HepG2 (cell line): ENCODE data around the gene BSN. TPM values are rescaled to one million over a fixed set of nuclear protein-coding genes. Genes with fewer than 3 reads are reported as not detected.
A peak's percentile ranks its signal among the peaks of the same experiment; 100 is the strongest.

Experiments used
- CBX1 ChIP-seq: IDR thresholded peaks from one replicate; pipeline ENCODE4 v1.6.1; 2016; ENCODE audit warnings: antibody characterized with exemption, low read depth
- CENPX ChIP-seq: sonication (generic); formaldehyde crosslinking; IDR thresholded peaks from 2 replicates; pipeline ENCODE4 v1.9.0; 2021; ENCODE audit warnings: mild to moderate bottlenecking, missing genetic modification reagents, moderate library complexity
- EHMT2 ChIP-seq: fragments of 200-600 bp; sonication (generic); IDR thresholded peaks from 2 replicates; pipeline ENCODE4 v1.7.0; 2017; ENCODE audit warnings: antibody characterized with exemption, low read depth, low read length, borderline replicate concordance
- FIP1L1 ChIP-seq: fragments of 200-400 bp; formaldehyde crosslinking; IDR thresholded peaks from 2 replicates; pipeline ENCODE4 v1.6.1; 2018; ENCODE audit warnings: low read depth, mild to moderate bottlenecking, low read length, moderate library complexity, borderline replicate concordance; ENCODE audit not compliant: insufficient read depth
- HCFC1 ChIP-seq: fragments of 150-350 bp; IDR thresholded peaks from 2 replicates; pipeline ENCODE4 v1.6.1; 2014; ENCODE audit warnings: low read depth, low read length
- HIVEP1 ChIP-seq: sonication (generic); formaldehyde crosslinking; IDR thresholded peaks from 2 replicates; pipeline ENCODE4 v1.4.0; 2020; ENCODE audit warnings: mild to moderate bottlenecking, missing genetic modification reagents
- MAF1 ChIP-seq: sonication (generic); formaldehyde crosslinking; IDR thresholded peaks from 2 replicates; pipeline ENCODE4 v1.5.0; 2020; ENCODE audit warnings: missing genetic modification reagents, borderline replicate concordance
- NFYB ChIP-seq: sonication (generic); formaldehyde crosslinking; IDR thresholded peaks from 2 replicates; pipeline ENCODE4 v1.4.0; 2020; ENCODE audit warnings: missing genetic modification reagents
- SIN3B ChIP-seq: fragments of 150-350 bp; IDR thresholded peaks from 2 replicates; pipeline ENCODE4 v1.6.1; 2014; ENCODE audit warnings: low read length
- SOX13 ChIP-seq, 3 experiments: fragments of 450-650 bp in 1 of 3; sonication (generic) in 1 of 3; formaldehyde crosslinking in 1 of 3; IDR thresholded peaks in 2 of 3; conservative IDR thresholded peaks in 1 of 3; 2 replicates each; pipeline versions ENCODE4 v1.5.0 to v1.6.1; 2016 to 2020; ENCODE audit warnings: antibody characterized with exemption in 1 of 3, mild to moderate bottlenecking in 1 of 3, missing compliant biosample characterization in 1 of 3, missing genetic modification reagents in 1 of 3, moderate library complexity in 1 of 3
- WIZ ChIP-seq: sonication (generic); formaldehyde crosslinking; IDR thresholded peaks from 2 replicates; pipeline ENCODE4 v1.5.1; 2020; ENCODE audit warnings: mild to moderate bottlenecking, missing genetic modification reagents
- YEATS2 ChIP-seq: sonication (generic); formaldehyde crosslinking; IDR thresholded peaks from 2 replicates; pipeline ENCODE4 v1.4.0; 2020; ENCODE audit warnings: missing genetic modification reagents, borderline replicate concordance
- ZMYM2 ChIP-seq: sonication (generic); formaldehyde crosslinking; IDR thresholded peaks from 2 replicates; pipeline ENCODE4 v1.8.0; 2022; ENCODE audit warnings: mild to moderate bottlenecking, missing genetic modification reagents
- ZNF326 ChIP-seq: sonication (generic); formaldehyde crosslinking; IDR thresholded peaks from 2 replicates; pipeline ENCODE4 v1.4.0; 2020; ENCODE audit warnings: missing genetic modification reagents, borderline replicate concordance
- ZNF337 ChIP-seq: sonication (generic); formaldehyde crosslinking; IDR thresholded peaks from 2 replicates; pipeline ENCODE4 v1.5.1; 2020; ENCODE audit warnings: missing genetic modification reagents, low read depth, mild to moderate bottlenecking, borderline replicate concordance
- ZNF547 ChIP-seq: sonication (generic); formaldehyde crosslinking; IDR thresholded peaks from 2 replicates; pipeline ENCODE4 v1.5.1; 2020; ENCODE audit warnings: mild to moderate bottlenecking, missing genetic modification reagents
- ZSCAN9 ChIP-seq: IDR thresholded peaks from 2 replicates; pipeline ENCODE4 v1.6.1; 2016; ENCODE audit warnings: borderline replicate concordance
- polyA plus RNA-seq, 8 experiments: library from polyadenylated mRNA; depleted of rRNA in 3 of 8; stranded (reverse) in 7 of 8; unstranded in 1 of 8; fragments of >200 nt; fragmentation: Illumina TruSeq in 4 of 8; extraction: Trizol in 4 of 8; gene quantifications; 2 replicates each; pipeline versions ENCODE4 v1.2.1 to v1.2.3, GENCODE V29; 2011 to 2016; ENCODE audit warnings: low read depth in 4 of 8, missing spikeins in 1 of 8, mixed read lengths in 1 of 8; ENCODE audit not compliant: insufficient read depth in 1 of 8
- total RNA-seq, 5 experiments: library from RNA; depleted of rRNA; stranded (reverse); fragments of >200 nt; fragmentation: Illumina TruSeq; extraction: Trizol; gene quantifications; 2 replicates each; pipeline ENCODE4 v1.2.3, GENCODE V29; 2016; ENCODE audit warnings: low read depth in 1 of 5
- TF ChIP-seq, protein P1 (sequence below): sonication (generic); formaldehyde crosslinking; IDR thresholded peaks from 2 replicates; pipeline ENCODE4 v1.4.0; 2020; ENCODE audit warnings: missing genetic modification reagents, borderline replicate concordance
- TF ChIP-seq, protein P2 (sequence below): sonication (generic); formaldehyde crosslinking; IDR thresholded peaks from 2 replicates; pipeline ENCODE4 v1.4.0; 2020; ENCODE audit warnings: missing genetic modification reagents
- TF ChIP-seq, protein P3 (sequence below): sonication (generic); formaldehyde crosslinking; IDR thresholded peaks from 2 replicates; pipeline ENCODE4 v1.8.1; 2023; ENCODE audit warnings: missing genetic modification reagents, inconsistent platforms, borderline replicate concordance
- TF ChIP-seq, protein P4 (sequence below): sonication (generic); formaldehyde crosslinking; IDR thresholded peaks from 2 replicates; pipeline ENCODE4 v1.4.0; 2020; ENCODE audit warnings: low read depth, mild to moderate bottlenecking, missing genetic modification reagents

The BSN gene
- total and polyA plus RNA-seq, 2 of the 13 experiments (the other 11 are each of a cell fraction or from before 2014, with no cell fraction given) = 0.42 to 0.86 TPM

DNA sequence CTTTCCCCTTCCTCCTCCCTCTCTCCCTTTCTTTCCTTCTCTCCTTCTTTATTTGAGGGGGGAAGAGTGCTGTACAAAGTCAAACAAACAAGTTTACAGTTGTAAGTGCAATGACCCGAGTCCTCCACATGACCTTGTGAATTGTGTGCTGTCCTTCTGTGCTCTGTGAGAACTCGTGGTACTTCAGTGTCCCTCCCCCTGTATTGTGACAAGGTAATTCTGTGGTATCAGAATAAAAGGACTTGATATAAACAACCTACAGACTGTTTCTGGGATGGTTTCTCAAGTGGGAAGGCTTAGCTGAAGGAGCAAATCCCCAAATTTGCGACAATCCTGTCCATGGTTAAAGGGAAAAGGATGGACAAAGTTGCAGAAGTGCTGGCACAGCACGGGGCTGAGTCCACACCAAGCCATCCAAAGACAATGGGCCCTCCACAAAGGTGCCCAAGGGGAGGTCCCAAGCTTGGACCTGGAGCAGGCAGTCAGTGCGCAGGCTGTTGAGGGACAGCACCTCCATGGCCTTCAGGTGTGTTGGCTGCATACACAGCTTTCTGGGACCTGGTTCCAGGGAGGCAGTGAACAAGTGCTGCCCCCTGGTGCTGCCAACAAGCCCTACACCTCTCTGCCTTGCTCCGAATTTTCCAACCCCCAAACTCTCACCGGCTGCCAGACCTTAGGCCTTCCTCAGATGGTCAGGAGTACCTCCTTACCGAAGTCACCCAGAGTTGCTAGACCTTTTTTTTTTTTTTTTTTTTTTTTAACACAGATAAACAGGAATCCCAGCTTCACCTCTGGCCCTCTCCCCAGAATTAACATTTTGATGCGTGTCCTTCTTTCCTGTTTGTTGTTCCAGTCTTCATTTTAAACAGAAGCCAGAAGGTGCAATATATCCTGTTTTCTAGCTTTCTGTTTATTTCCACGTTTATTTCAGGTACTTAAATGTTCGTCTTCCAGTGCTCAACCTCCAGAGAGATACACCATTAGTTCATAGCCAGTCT, 117.3 kb downstream of the BSN start (continued):
- TF ChIP-seq, protein P1, sequence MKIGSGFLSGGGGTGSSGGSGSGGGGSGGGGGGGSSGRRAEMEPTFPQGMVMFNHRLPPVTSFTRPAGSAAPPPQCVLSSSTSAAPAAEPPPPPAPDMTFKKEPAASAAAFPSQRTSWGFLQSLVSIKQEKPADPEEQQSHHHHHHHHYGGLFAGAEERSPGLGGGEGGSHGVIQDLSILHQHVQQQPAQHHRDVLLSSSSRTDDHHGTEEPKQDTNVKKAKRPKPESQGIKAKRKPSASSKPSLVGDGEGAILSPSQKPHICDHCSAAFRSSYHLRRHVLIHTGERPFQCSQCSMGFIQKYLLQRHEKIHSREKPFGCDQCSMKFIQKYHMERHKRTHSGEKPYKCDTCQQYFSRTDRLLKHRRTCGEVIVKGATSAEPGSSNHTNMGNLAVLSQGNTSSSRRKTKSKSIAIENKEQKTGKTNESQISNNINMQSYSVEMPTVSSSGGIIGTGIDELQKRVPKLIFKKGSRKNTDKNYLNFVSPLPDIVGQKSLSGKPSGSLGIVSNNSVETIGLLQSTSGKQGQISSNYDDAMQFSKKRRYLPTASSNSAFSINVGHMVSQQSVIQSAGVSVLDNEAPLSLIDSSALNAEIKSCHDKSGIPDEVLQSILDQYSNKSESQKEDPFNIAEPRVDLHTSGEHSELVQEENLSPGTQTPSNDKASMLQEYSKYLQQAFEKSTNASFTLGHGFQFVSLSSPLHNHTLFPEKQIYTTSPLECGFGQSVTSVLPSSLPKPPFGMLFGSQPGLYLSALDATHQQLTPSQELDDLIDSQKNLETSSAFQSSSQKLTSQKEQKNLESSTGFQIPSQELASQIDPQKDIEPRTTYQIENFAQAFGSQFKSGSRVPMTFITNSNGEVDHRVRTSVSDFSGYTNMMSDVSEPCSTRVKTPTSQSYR (CRISPR knock-in tag) = peak; percentile 51; the same call in 1 of the 2 replicates
- TF ChIP-seq, protein P2, sequence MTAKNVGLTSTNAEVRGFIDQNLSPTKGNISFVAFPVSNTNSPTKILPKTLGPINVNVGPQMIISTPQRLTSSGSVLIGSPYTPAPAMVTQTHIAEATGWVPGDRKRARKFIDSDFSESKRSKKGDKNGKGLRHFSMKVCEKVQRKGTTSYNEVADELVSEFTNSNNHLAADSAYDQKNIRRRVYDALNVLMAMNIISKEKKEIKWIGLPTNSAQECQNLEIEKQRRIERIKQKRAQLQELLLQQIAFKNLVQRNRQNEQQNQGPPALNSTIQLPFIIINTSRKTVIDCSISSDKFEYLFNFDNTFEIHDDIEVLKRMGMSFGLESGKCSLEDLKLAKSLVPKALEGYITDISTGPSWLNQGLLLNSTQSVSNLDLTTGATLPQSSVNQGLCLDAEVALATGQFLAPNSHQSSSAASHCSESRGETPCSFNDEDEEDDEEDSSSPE (CRISPR knock-in tag) = no peak
- TF ChIP-seq SOX13 (IDR thresholded peaks at IDR 0.05) (no peak), SOX13 (CRISPR knock-in tag; conservative IDR thresholded peaks at IDR 0.05 in 1 of 2, IDR thresholded peaks at IDR 0.05 in 1 of 2) (peak in 1 of 2 experiments; percentile 80; a peak in 2 of 4 replicates), YEATS2 (CRISPR knock-in tag) (peak; percentile 49; the same call in 1 of the 2 replicates), HCFC1 (no peak), CBX1 (no peak), CENPX (no peak), ZMYM2 (CRISPR knock-in tag) (no peak), ZNF547 (no peak), SIN3B (no peak), ZSCAN9 (CRISPR knock-in tag) (peak; percentile 61), HIVEP1 (0 out of 2 replicates have a peak, but pooled peaks have one; percentile 24), WIZ (CRISPR knock-in tag) (no peak), EHMT2 (no peak), ZNF337 (CRISPR knock-in tag) (no peak), FIP1L1 (no peak), NFYB (no peak), ZNF326 (CRISPR knock-in tag) (no peak), MAF1 (CRISPR knock-in tag) (no peak)
- TF ChIP-seq, protein P3, sequence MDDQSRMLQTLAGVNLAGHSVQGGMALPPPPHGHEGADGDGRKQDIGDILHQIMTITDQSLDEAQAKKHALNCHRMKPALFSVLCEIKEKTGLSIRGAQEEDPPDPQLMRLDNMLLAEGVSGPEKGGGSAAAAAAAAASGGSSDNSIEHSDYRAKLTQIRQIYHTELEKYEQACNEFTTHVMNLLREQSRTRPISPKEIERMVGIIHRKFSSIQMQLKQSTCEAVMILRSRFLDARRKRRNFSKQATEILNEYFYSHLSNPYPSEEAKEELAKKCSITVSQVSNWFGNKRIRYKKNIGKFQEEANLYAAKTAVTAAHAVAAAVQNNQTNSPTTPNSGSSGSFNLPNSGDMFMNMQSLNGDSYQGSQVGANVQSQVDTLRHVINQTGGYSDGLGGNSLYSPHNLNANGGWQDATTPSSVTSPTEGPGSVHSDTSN (CRISPR knock-in tag) = no peak
- TF ChIP-seq, protein P4, sequence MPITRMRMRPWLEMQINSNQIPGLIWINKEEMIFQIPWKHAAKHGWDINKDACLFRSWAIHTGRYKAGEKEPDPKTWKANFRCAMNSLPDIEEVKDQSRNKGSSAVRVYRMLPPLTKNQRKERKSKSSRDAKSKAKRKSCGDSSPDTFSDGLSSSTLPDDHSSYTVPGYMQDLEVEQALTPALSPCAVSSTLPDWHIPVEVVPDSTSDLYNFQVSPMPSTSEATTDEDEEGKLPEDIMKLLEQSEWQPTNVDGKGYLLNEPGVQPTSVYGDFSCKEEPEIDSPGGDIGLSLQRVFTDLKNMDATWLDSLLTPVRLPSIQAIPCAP = no peak
